Measurements from ENCODE around the gene TSC22D2.
A peak's percentile ranks its signal among the peaks of the same experiment; 100 is the strongest.

TSC22D2 gene

GRCh38 chr3:150408221-150409124 lies at the start of gene TSC22D2:
Gene TSC22D2, plus strand, starts transcription at chr3:150408298. Its CDS starts 1,053 bp downstream, at chr3:150409351.
- DNase-seq (ENCODE audit: low read depth) = peak; percentile 95

GRCh38 chr3:150359381-150359780 lies 48.7 kb upstream of the TSC22D2 start:
- no peak for DNase-seq (ENCODE audit: low read depth)

GRCh38 chr3:150360966-150361365 lies 47.1 kb upstream of the TSC22D2 start:
- DNase-seq (ENCODE audit: low read depth) = no peak

GRCh38 chr3:150362515-150363302 lies 45.4 kb upstream of the TSC22D2 start:
- DNase-seq (ENCODE audit: low read depth) = no peak

GRCh38 chr3:150363420-150363819 lies 44.7 kb upstream of the TSC22D2 start:
- no peak for DNase-seq (ENCODE audit: low read depth)

GRCh38 chr3:150365132-150365604 lies 42.9 kb upstream of the TSC22D2 start:
- DNase-seq (ENCODE audit: low read depth) = no peak

- no peak for DNase-seq (ENCODE audit: low read depth)
Measured at GRCh38 chr3:150367757-150368156, 40.3 kb upstream of the TSC22D2 start.

GRCh38 chr3:150370122-150370602 lies 37.9 kb upstream of the TSC22D2 start:
- no peak for DNase-seq (ENCODE audit: low read depth)

- no peak for DNase-seq (ENCODE audit: low read depth)
Measured at GRCh38 chr3:150370999-150371398, 37.1 kb upstream of the TSC22D2 start.

GRCh38 chr3:150371741-150372254 lies 36.3 kb upstream of the TSC22D2 start:
- no peak for DNase-seq (ENCODE audit: low read depth)

- no peak for DNase-seq (ENCODE audit: low read depth)
Measured at GRCh38 chr3:150372320-150372719, 35.8 kb upstream of the TSC22D2 start.

- DNase-seq (ENCODE audit: low read depth) = no peak
Measured at GRCh38 chr3:150372722-150373121, 35.4 kb upstream of the TSC22D2 start.

- no peak for DNase-seq (ENCODE audit: low read depth)
Measured at GRCh38 chr3:150373234-150373875, 34.7 kb upstream of the TSC22D2 start.

- DNase-seq (ENCODE audit: low read depth) = no peak
Measured at GRCh38 chr3:150374975-150375374, 33.1 kb upstream of the TSC22D2 start.

GRCh38 chr3:150376001-150376848 lies 31.9 kb upstream of the TSC22D2 start:
- DNase-seq (ENCODE audit: low read depth) = no peak

GRCh38 chr3:150377601-150378300 lies 30.3 kb upstream of the TSC22D2 start:
- DNase-seq (ENCODE audit: low read depth) = no peak

- DNase-seq (ENCODE audit: low read depth) = no peak
Measured at GRCh38 chr3:150378301-150378748, 29.8 kb upstream of the TSC22D2 start.

GRCh38 chr3:150379469-150379868 lies 28.6 kb upstream of the TSC22D2 start:
- DNase-seq (ENCODE audit: low read depth) = no peak

GRCh38 chr3:150384296-150385212 lies 23.5 kb upstream of the TSC22D2 start:
- DNase-seq (ENCODE audit: low read depth) = peak; percentile 31
